ENCODE measurements around the gene THSD8. TPM values are rescaled to one million over a fixed set of nuclear protein-coding genes. Genes with fewer than 3 reads are reported as not detected.
"Not testable (repeated sequence)": the region's sequence is repeated elsewhere in the genome, so short reads cannot be mapped to it uniquely, and the experiment has no call there.

Gene THSD8
- total RNA-seq, 1 experiment from 2014 or later: 45.8 TPM

DNA sequence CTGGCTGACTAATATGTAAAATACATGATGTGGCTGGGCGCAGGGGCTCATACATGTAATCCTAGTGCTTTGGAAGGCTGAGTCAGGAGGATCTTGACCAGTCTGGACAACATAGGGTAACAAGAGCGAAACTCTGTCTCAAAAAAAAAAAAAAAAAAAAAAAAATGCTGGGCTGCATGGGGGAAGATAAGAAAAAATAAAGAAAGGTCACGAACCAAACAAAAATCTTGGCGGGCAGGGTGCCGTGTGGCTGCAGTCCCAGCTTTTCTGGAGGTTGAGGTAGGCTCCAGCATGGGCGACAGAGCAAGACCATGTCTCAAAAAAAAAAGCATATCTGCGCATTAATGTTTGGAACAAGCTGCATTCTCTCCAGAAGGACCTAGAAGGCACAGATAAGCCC lies 13.2 kb downstream of the THSD8 start:
- Histone ChIP-seq H4K8ac (replicated peaks; ENCODE audit: insufficient read length, low read depth, low read length) (no peak overlapping the region), H2BK120ac (ENCODE audit: low read depth, low read length, poor library complexity, severe bottlenecking) (no peak overlapping the region), H4K91ac (ENCODE audit: insufficient read length, low read depth, low read length) (no peak overlapping the region)

GRCh38 chr19:12817188-12817587 lies 15.3 kb downstream of the THSD8 start:
- not testable (repeated sequence) for H4K91ac ChIP-seq (ENCODE audit: insufficient read length, low read depth, low read length); H3K9me3 Mint-ChIP-seq; H3K27ac ChIP-seq (ENCODE audit: insufficient read length, low read depth, low read length); H2BK20ac ChIP-seq (ENCODE audit: low read depth, low read length, poor library complexity, severe bottlenecking); H3K14ac ChIP-seq (ENCODE audit: insufficient read depth, low read length); H3K4me1 Mint-ChIP-seq; H4K5ac ChIP-seq (ENCODE audit: insufficient read length, low read depth, low read length); H4K8ac ChIP-seq (replicated peaks; ENCODE audit: insufficient read length, low read depth, low read length); H2BK5ac ChIP-seq (ENCODE audit: insufficient read length, low read length); H2BK120ac ChIP-seq (ENCODE audit: low read depth, low read length, poor library complexity, severe bottlenecking); H3K4me2 ChIP-seq (ENCODE audit: insufficient read depth, insufficient read length, low read length); H3K18ac ChIP-seq (ENCODE audit: insufficient read length, low read depth, low read length); H3T11ph ChIP-seq (ENCODE audit: low read length); H3K23ac ChIP-seq (ENCODE audit: insufficient read length, low read depth, low read length); H3K4me1 ChIP-seq (ENCODE audit: insufficient read depth, low read length); H3K9ac ChIP-seq (ENCODE audit: extremely low read depth, insufficient read length, low read length); DNase-seq; H3K4me3 Mint-ChIP-seq; H3K79me1 ChIP-seq (ENCODE audit: insufficient read depth, low read depth, low read length, poor library complexity, severe bottlenecking); H3K56ac ChIP-seq (ENCODE audit: insufficient read length, low read depth, low read length); H3K4ac ChIP-seq (ENCODE audit: low read depth, low read length); H3K9me3 ChIP-seq (ENCODE audit: control insufficient read depth, low read depth, low read length); H3K79me2 ChIP-seq (ENCODE audit: insufficient read depth, low read length); H3K27me3 Mint-ChIP-seq (ENCODE audit: low read depth); H3K23me2 ChIP-seq (ENCODE audit: insufficient read length, low read depth, low read length, poor library complexity, severe bottlenecking); H3K27ac Mint-ChIP-seq; H3K27me3 ChIP-seq (ENCODE audit: insufficient read depth, low read length); H4K20me1 ChIP-seq (ENCODE audit: control insufficient read depth, insufficient read depth, insufficient read length); H2BK15ac ChIP-seq (ENCODE audit: low read depth, low read length); H2AFZ ChIP-seq (ENCODE audit: low read length); H2AK5ac ChIP-seq (ENCODE audit: insufficient read length, low read length); H2BK12ac ChIP-seq (ENCODE audit: insufficient read length, low read depth, low read length)
- no CpG with 5 or more reads among the region's 6 CpGs for WGBS (ENCODE audit: extremely low coverage, insufficient read length, low lambda C conversion rate)
- peaks cover 21 to 32% (median 30%) of the 10 kb centered on the region in 3 experiments; a peak in 6 of 7 replicates for H3K36me3 Mint-ChIP-seq (ENCODE audit: insufficient read depth in 1 of 3, low read depth in 3 of 3)

More for the DNA sequence above, 13.2 kb downstream of the THSD8 start:
- no peak overlapping the region for H3K23ac ChIP-seq (ENCODE audit: insufficient read length, low read depth, low read length)
- H3K4me3 Mint-ChIP-seq: no peak overlapping the region
- H3K4me2 ChIP-seq (ENCODE audit: insufficient read depth, insufficient read length, low read length): no peak overlapping the region
- no peaks in the 10 kb centered on the region for H3K4me1 ChIP-seq (ENCODE audit: insufficient read depth, low read length)
- no peaks in the 10 kb centered on the region for H3K27me3 Mint-ChIP-seq (ENCODE audit: low read depth)
- H3K9me3 Mint-ChIP-seq: no peaks in the 10 kb centered on the region
- H3K18ac ChIP-seq (ENCODE audit: insufficient read length, low read depth, low read length): no peak overlapping the region
- no peak overlapping the region for H2AK5ac ChIP-seq (ENCODE audit: insufficient read length, low read length)
- no CpG with 5 or more reads among the region's 7 CpGs for WGBS (ENCODE audit: extremely low coverage, insufficient read length, low lambda C conversion rate)
- H3K9ac ChIP-seq (ENCODE audit: extremely low read depth, insufficient read length, low read length): no peak overlapping the region
- peaks cover 21 to 46% (median 39%) of the 10 kb centered on the region in 3 experiments; a peak in 6 of 7 replicates for H3K36me3 Mint-ChIP-seq (ENCODE audit: insufficient read depth in 1 of 3, low read depth in 3 of 3)
- TF ChIP-seq, protein P1, sequence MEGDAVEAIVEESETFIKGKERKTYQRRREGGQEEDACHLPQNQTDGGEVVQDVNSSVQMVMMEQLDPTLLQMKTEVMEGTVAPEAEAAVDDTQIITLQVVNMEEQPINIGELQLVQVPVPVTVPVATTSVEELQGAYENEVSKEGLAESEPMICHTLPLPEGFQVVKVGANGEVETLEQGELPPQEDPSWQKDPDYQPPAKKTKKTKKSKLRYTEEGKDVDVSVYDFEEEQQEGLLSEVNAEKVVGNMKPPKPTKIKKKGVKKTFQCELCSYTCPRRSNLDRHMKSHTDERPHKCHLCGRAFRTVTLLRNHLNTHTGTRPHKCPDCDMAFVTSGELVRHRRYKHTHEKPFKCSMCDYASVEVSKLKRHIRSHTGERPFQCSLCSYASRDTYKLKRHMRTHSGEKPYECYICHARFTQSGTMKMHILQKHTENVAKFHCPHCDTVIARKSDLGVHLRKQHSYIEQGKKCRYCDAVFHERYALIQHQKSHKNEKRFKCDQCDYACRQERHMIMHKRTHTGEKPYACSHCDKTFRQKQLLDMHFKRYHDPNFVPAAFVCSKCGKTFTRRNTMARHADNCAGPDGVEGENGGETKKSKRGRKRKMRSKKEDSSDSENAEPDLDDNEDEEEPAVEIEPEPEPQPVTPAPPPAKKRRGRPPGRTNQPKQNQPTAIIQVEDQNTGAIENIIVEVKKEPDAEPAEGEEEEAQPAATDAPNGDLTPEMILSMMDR (conservative IDR thresholded peaks at IDR 0.05): no peak
- H3K79me1 ChIP-seq (ENCODE audit: insufficient read depth, low read depth, low read length, poor library complexity, severe bottlenecking): no peaks in the 10 kb centered on the region
- DNase-seq: no peak
- no peak overlapping the region for H4K5ac ChIP-seq (ENCODE audit: insufficient read length, low read depth, low read length)
- no peaks in the 10 kb centered on the region for H3K23me2 ChIP-seq (ENCODE audit: insufficient read length, low read depth, low read length, poor library complexity, severe bottlenecking)
- H3K79me2 ChIP-seq (ENCODE audit: insufficient read depth, low read length): no peaks in the 10 kb centered on the region
- no peak overlapping the region for H3K27ac ChIP-seq (ENCODE audit: insufficient read length, low read depth, low read length)
- H2BK5ac ChIP-seq (ENCODE audit: insufficient read length, low read length): no peak overlapping the region
- H3K27ac Mint-ChIP-seq: no peak overlapping the region
- H3K4ac ChIP-seq (ENCODE audit: low read depth, low read length): no peak overlapping the region
- no peak overlapping the region for H3K14ac ChIP-seq (ENCODE audit: insufficient read depth, low read length)
- H2BK12ac ChIP-seq (ENCODE audit: insufficient read length, low read depth, low read length): no peak overlapping the region
- H2BK15ac ChIP-seq (ENCODE audit: low read depth, low read length): no peak overlapping the region
- no peak overlapping the region for H3T11ph ChIP-seq (ENCODE audit: low read length)
- H3K4me1 Mint-ChIP-seq: no peaks in the 10 kb centered on the region
- no peak overlapping the region for H2AFZ ChIP-seq (ENCODE audit: low read length)
- no peak overlapping the region for H3K56ac ChIP-seq (ENCODE audit: insufficient read length, low read depth, low read length)
- H3K27me3 ChIP-seq (ENCODE audit: insufficient read depth, low read length): no peaks in the 10 kb centered on the region
- H2BK20ac ChIP-seq (ENCODE audit: low read depth, low read length, poor library complexity, severe bottlenecking): no peak overlapping the region
- H4K20me1 ChIP-seq (ENCODE audit: control insufficient read depth, insufficient read depth, insufficient read length): no peaks in the 10 kb centered on the region
- H3K9me3 ChIP-seq (ENCODE audit: control insufficient read depth, low read depth, low read length): no peaks in the 10 kb centered on the region

Measured in H9 (cell line).